Psoas muscle (tissue), 8 donors: Measurements from ENCODE around the gene COX10. TPM values are rescaled to one million over a fixed set of nuclear protein-coding genes. Genes with fewer than 3 reads are reported as not detected.
"Not testable (repeated sequence)": the region's sequence is repeated elsewhere in the genome, so short reads cannot be mapped to it uniquely, and the experiment has no call there.

Experiments used
- ATAC-seq, 4 donors: fragments of 200-7000 bp; cut with Tn5 transposase; one replicate each; pipeline ENCODE4 v1.9.1; 2020; ENCODE audit warnings: moderate library complexity in 3 of 4, mild to moderate bottlenecking in 2 of 4
- DNase-seq, 2 donors: peaks; one replicate each; pipeline ENCODE4 v3.0.0-alpha.2; 2020
- H3K27ac ChIP-seq: fragments of 200-600 bp; one replicate; pipeline ENCODE4 v1.8.0; 2022
- H3K27me3 ChIP-seq, 3 donors: fragments of 200-600 bp in 1 of 3; one replicate each; pipeline versions ENCODE4 v1.6.1 to v1.8.0; 2013 to 2022; ENCODE audit warnings: low read length in 2 of 3, mild to moderate bottlenecking in 2 of 3, moderate library complexity in 1 of 3; ENCODE audit not compliant: insufficient read depth in 3 of 3
- H3K36me3 ChIP-seq, 2 donors: fragments of 200-600 bp in 1 of 2; one replicate each; pipeline versions ENCODE4 v1.6.1 to v1.8.0; 2013 to 2022; ENCODE audit warnings: low read depth in 1 of 2, mild to moderate bottlenecking in 1 of 2, moderate library complexity in 1 of 2; ENCODE audit not compliant: insufficient read depth in 1 of 2
- H3K4me1 ChIP-seq: fragments of 200-600 bp; one replicate; pipeline ENCODE4 v1.8.0; 2022
- H3K4me3 ChIP-seq: fragments of 200-600 bp; one replicate; pipeline ENCODE4 v1.8.0; 2022; ENCODE audit warnings: mild to moderate bottlenecking
- H3K9me3 ChIP-seq: fragments of 200-600 bp; one replicate; pipeline ENCODE4 v1.8.0; 2022
- WGBS, 3 donors: extraction: QIAGEN DNeasy Blood & Tissue Kit; methylation state at CpG; one replicate each; pipeline versions ENCODE4 v1.1.6 to v1.1.7; 2013; 5-methylcytosine and 5-hydroxymethylcytosine counted together
- intact Hi-C, 2 donors: fragments of 100-400 bp; cut with DNase I; formaldehyde crosslinking; loops; one replicate each; pipeline versions ENCODE4 v1.11.0 to v1.14.2; 2022
- long read RNA-seq, 2 donors: library from polyadenylated mRNA; unstranded; transcript quantifications; one replicate each; pipeline ENCODE4 v2.0.0, GENCODE V29; 2021
- polyA plus RNA-seq, 3 donors: library from polyadenylated mRNA; stranded (reverse); fragments of 200-250 nt; gene quantifications; one replicate each; pipeline ENCODE4 v1.2.3, GENCODE V29; 2013
- total RNA-seq, 4 donors: library from RNA; stranded (reverse); fragmentation: NEBNext Ultra II Directional in 2 of 4; extraction: Animal tissue kit (Norgen Biotek cat#: 25700) in 2 of 4; gene quantifications; one replicate each; pipeline versions ENCODE4 v1.2.1 to v1.2.4, GENCODE V29; 2021 to 2023
- TF ChIP-seq, protein P1 (sequence below): fragments of 200-600 bp; IDR thresholded peaks from one replicate; pipeline ENCODE4 v1.8.0; 2022; ENCODE audit warnings: antibody characterized with exemption
- donor health status: healthy with polysubstance abuse.
- donor health status: DM: no; HTN: no; CAD: no; lungs with moderate emphysema.
- donor health status: Bipolar disorder and iron deficiency.
- donor health status: healthy.
- donor health status: DM: yes; HTN: yes; CAD: no.
- donor health status: DM: no; HTN: no; CAD: no.
- donor health status: DM: no; HTN: no; CAD: no.
- donor health status: DM: yes; HTN: yes; CAD: no.

Gene COX10
- total RNA-seq (10 to 100 TPM; 31.5 to 77.1 (median 43.9) TPM), polyA plus RNA-seq (10 to 100 TPM; 60.5 to 74.7 (median 71.4) TPM)
- long read RNA-seq, donor 1, transcript COX10-201 (7 exons, 2,873 nt), result major isoform, 15 of 21 reads
- long read RNA-seq, donor 1, partial matches to known transcripts, result 4 of 21 reads
- long read RNA-seq, donor 1, other reads (novel, unspliced or antisense), result 1 of 21 reads
- long read RNA-seq, donor 2, transcript COX10-201 (7 exons, 2,873 nt), result major isoform, 53 of 83 reads
- long read RNA-seq, donor 2, transcript COX10-202 (3 exons, 875 nt), result minor isoform, 6 of 83 reads
- long read RNA-seq, donor 2, partial matches to known transcripts, result 7 of 83 reads
- long read RNA-seq, donor 2, other reads (novel, unspliced or antisense), result 17 of 83 reads

DNA sequence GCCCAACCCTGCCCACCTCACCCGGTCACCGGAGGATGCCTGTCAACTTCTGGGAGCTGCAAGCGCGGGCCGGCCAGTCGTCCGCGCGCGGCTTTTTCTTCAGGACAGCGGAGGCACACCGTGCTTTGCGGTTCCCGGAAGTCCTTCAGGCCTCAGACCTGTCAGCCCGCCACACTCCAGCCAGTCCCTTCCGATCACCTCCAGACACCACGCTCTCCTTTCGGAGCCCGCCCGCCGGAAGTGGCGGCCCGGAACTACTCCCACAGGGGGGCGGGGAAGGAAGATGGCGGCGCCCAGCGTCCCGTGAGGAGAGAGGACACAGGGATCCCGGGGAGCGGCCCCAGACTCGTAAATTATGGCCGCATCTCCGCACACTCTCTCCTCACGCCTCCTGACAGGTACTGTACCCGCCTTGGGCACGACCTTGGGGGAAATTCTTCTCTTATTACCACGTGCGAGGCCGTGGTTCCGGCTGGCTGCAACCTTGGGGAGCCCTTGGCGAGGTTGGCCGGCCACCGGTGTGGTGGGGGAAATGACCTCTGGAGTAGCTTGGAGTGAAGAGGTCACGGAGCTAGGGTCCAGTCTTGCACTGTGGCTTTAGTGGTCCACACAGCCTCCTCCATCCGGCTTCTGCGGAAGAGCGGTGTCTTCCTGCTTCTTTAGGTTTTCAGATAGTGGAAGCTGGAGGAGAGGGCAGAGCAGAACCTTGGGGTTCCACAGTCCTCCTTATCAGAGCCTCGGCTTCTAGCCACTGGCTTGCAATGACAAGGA, at the start of gene COX10:
Gene COX10, plus strand, starts transcription at position 254 of the 771 bp plus-strand sequence. Its CDS starts 102 bp downstream, at position 356.
- TF ChIP-seq, protein P1, sequence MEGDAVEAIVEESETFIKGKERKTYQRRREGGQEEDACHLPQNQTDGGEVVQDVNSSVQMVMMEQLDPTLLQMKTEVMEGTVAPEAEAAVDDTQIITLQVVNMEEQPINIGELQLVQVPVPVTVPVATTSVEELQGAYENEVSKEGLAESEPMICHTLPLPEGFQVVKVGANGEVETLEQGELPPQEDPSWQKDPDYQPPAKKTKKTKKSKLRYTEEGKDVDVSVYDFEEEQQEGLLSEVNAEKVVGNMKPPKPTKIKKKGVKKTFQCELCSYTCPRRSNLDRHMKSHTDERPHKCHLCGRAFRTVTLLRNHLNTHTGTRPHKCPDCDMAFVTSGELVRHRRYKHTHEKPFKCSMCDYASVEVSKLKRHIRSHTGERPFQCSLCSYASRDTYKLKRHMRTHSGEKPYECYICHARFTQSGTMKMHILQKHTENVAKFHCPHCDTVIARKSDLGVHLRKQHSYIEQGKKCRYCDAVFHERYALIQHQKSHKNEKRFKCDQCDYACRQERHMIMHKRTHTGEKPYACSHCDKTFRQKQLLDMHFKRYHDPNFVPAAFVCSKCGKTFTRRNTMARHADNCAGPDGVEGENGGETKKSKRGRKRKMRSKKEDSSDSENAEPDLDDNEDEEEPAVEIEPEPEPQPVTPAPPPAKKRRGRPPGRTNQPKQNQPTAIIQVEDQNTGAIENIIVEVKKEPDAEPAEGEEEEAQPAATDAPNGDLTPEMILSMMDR, result no peak
- Histone ChIP-seq H3K4me1 (peaks cover 24% of the 10 kb centered on the region), H3K27ac (peak within 1 kb of the TSS; percentile 91), H3K4me3 (peak within 1 kb of the TSS; percentile 92), H3K27me3 (no peaks in the 10 kb centered on the region), H3K36me3 (peaks cover 0 to 5% of the 10 kb centered on the region in 2 donors), H3K9me3 (no peaks in the 10 kb centered on the region)
- WGBS, 3 donors, result 0 to 1% (median 0%) methylated on average over 48 of the region's 48 CpGs
- ATAC-seq, result peak; percentile 98 to 99 (median 99)
- intact Hi-C loops, result loop anchor here (5.0 to 10.0 kb wide), 2 partner anchors 233 to 235 kb away; partner anchors contain the start of gene HS3ST3B1 (in 2 of the 2)
- DNase-seq, result peak; percentile 90 to 94

DNA sequence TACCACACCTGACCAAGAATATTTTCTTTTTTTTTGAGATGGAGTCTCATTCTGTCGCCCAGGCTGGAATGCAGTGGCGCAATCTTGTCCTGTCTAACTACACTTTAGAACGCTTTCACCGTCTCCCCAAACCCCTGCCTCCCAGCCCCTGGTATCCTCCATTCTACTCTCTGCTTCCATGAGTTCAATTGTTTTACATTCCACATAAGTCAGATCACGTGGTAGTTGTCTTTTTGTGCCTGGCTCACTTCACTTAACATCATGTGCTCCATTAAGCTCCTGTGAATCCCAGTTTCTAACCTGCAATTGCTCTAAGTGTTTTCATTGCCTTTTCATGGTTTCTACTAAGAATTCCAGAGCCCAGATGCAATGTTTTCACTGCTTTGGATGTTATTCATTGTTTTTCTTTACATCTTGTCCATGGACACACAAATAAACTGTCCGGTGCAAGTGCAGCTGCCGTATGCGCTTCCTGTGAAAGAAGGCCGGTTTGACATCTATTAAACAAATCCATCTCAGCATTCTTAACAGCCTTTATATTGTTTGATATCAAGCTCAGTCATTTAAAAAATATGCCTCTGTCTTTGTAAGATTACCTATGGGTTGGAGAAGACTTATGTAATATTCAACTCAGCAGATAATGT, 47.5 kb upstream of the COX10 start:
- WGBS, 3 donors, result 88 to 92% (median 90%) methylated on average over 5 to 6 of the region's 9 CpGs
- H3K4me3 ChIP-seq, intact Hi-C loops, ATAC-seq, DNase-seq, H3K9me3 ChIP-seq, H3K27me3 ChIP-seq, H3K36me3 ChIP-seq, H3K4me1 ChIP-seq, H3K27ac ChIP-seq: not testable (repeated sequence)

DNA sequence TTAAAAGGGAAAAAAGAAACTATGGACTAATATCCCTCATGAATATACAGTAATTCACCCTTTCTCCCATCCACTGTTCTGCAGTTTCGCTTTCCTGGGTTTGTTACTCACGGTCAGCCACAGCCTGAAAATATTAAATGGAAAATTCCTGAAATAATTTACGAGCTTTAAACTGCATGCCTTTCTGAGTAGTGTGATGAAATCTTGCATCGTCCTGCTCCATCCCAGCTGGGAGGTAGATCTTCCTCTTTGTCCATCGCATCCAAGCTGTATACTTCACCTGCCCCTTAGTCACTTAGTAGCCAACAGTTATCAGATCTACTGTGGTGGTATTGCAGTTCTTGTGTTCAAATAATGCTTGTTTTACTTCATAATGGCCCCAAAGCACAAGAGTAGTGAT, 39.5 kb upstream of the COX10 start:
- intact Hi-C loops, H3K4me3 ChIP-seq, H3K4me1 ChIP-seq, ATAC-seq, H3K27ac ChIP-seq, DNase-seq, H3K9me3 ChIP-seq, H3K27me3 ChIP-seq: not testable (repeated sequence)
- H3K36me3 ChIP-seq, result peaks cover 0 to 17% of the 10 kb centered on the region in 2 donors
- 79 to 86% methylated on average over 1 to 2 of the region's 5 CpGs; no CpG with 5 or more reads in 1 of the 3 donors for WGBS, 3 donors

DNA sequence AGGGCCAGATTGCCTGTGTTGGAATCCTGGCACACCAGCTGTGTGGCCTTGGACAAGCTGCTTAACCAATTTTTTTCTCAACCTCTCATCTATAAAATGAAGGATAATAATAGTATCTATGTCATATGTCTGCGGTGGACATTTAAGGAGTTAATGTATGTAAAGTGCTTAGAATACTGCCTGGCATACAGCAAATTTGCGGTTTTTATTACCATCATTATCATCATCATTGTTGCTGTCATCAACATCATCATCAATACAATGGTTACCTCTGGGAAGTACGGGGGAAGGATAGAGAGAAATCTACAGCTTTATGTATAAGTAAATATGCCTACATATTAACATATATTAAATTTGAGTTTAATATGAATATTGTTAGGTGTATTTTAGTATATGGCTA, 37.1 kb upstream of the COX10 start:
- Histone ChIP-seq H3K4me3 (no peak overlapping the region), H3K27ac (no peak overlapping the region), H3K9me3 (no peaks in the 10 kb centered on the region), H3K4me1 (no peaks in the 10 kb centered on the region), H3K27me3 (no peaks in the 10 kb centered on the region), H3K36me3 (peaks cover 0 to 17% of the 10 kb centered on the region in 2 donors)
- TF ChIP-seq, protein P1, result no peak
- DNase-seq (no peak), ATAC-seq (no peak)
- 96 to 98% (median 97%) methylated on average over 3 of the region's 3 CpGs for WGBS, 3 donors
- intact Hi-C loops, result no loop called here

DNA sequence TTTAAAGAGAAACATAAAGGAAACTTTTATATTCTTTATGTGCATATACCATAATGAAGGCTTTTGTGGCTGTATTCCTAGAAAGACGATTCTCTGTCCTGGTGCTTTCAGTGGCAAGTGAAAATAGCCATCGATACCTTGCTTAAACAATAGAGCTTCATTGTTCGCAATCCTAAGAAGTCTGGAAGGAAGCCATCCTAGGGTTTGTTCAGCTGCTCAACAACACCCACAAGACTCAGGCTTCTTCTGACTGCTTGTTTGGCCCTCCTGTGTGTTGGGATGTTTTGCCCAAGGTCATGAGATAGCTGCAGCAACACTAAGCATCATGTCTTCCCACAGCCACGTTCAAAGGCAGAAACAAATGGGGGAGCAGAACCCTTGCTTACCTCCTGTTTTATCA, 36.1 kb upstream of the COX10 start:
- H3K4me1 ChIP-seq, result no peaks in the 10 kb centered on the region
- H3K4me3 ChIP-seq, result no peak overlapping the region
- TF ChIP-seq, protein P1, result no peak
- no peak overlapping the region for H3K27ac ChIP-seq
- H3K9me3 ChIP-seq, result no peaks in the 10 kb centered on the region
- 70 to 78% (median 78%) methylated on average over 4 of the region's 4 CpGs for WGBS, 3 donors
- DNase-seq (no peak), ATAC-seq (no peak)
- H3K36me3 ChIP-seq, result peaks cover 0 to 17% of the 10 kb centered on the region in 2 donors
- intact Hi-C loops, result no loop called here
- H3K27me3 ChIP-seq, result no peaks in the 10 kb centered on the region
